Measurements from ENCODE around the gene MYLK. TPM values are rescaled to one million over a fixed set of nuclear protein-coding genes. Genes with fewer than 3 reads are reported as not detected.

Gene MYLK
- total RNA-seq, 1 donor from 2014 or later = 50.5 TPM

- FAIRE-seq (no peak), DNase-seq (ENCODE audit: low read depth) (no peak)
- Mint-ChIP-seq H3K27me3 (ENCODE audit: low read depth, unreplicated experiment) (no peaks in the 10 kb centered on the region), H3K4me1 (ENCODE audit: low read depth, unreplicated experiment) (peaks cover 9% of the 10 kb centered on the region), H3K4me3 (ENCODE audit: unreplicated experiment) (no peak overlapping the region), H3K27ac (ENCODE audit: unreplicated experiment) (no peak overlapping the region), H3K9me3 (ENCODE audit: unreplicated experiment) (no peaks in the 10 kb centered on the region), H3K36me3 (ENCODE audit: low read depth, unreplicated experiment) (peaks cover 25% of the 10 kb centered on the region)
- Histone ChIP-seq H3K9ac (ENCODE audit: low read length) (no peak overlapping the region), H3K4me2 (ENCODE audit: low read length) (no peak overlapping the region), H3K27me3 (ENCODE audit: insufficient read depth, low read length) (no peaks in the 10 kb centered on the region), H4K20me1 (ENCODE audit: insufficient read depth, low read length) (peaks cover 19% of the 10 kb centered on the region), H3K4me3 (ENCODE audit: insufficient read depth, low read depth, low read length) (no peak overlapping the region), H3K9me3 (ENCODE audit: insufficient read depth, low read depth, low read length) (no peaks in the 10 kb centered on the region), H3K27ac (ENCODE audit: low read depth, low read length) (no peak overlapping the region), H3K36me3 (ENCODE audit: insufficient read depth, low read length) (peaks cover 12% of the 10 kb centered on the region), H2AFZ (ENCODE audit: low read depth, low read length) (no peak overlapping the region), H3K79me2 (ENCODE audit: insufficient read depth, low read length) (peaks cover 85% of the 10 kb centered on the region), H3K4me1 (ENCODE audit: insufficient read depth, low read length) (peaks cover 22% of the 10 kb centered on the region)
- TF ChIP-seq CTCF (IDR thresholded peaks at IDR 0.05; ENCODE audit: insufficient read depth, low read depth, low read length) (no peak), EZH2 (IDR thresholded peaks at IDR 0.05; ENCODE audit: insufficient read depth, low read length) (no peak)
Observed at GRCh38 chr3:123878807-123879206, 5.3 kb downstream of the MYLK start.

GRCh38 chr3:123877965-123878364 lies 6.2 kb downstream of the MYLK start:
- Mint-ChIP-seq H3K4me3 (ENCODE audit: unreplicated experiment) (no peak overlapping the region), H3K27ac (ENCODE audit: unreplicated experiment) (no peak overlapping the region), H3K4me1 (ENCODE audit: low read depth, unreplicated experiment) (peaks cover 9% of the 10 kb centered on the region), H3K36me3 (ENCODE audit: low read depth, unreplicated experiment) (peaks cover 25% of the 10 kb centered on the region), H3K9me3 (ENCODE audit: unreplicated experiment) (no peaks in the 10 kb centered on the region), H3K27me3 (ENCODE audit: low read depth, unreplicated experiment) (no peaks in the 10 kb centered on the region)
- no peak overlapping the region for H3K4me2 ChIP-seq (ENCODE audit: low read length)
- FAIRE-seq (no peak), DNase-seq (ENCODE audit: low read depth) (no peak)
- H2AFZ ChIP-seq (ENCODE audit: low read depth, low read length) = no peak overlapping the region
- peaks cover 16% of the 10 kb centered on the region for H3K4me1 ChIP-seq (ENCODE audit: insufficient read depth, low read length)
- H3K36me3 ChIP-seq (ENCODE audit: insufficient read depth, low read length) = peaks cover 12% of the 10 kb centered on the region
- no peak overlapping the region for H3K27ac ChIP-seq (ENCODE audit: low read depth, low read length)
- peaks cover 19% of the 10 kb centered on the region for H4K20me1 ChIP-seq (ENCODE audit: insufficient read depth, low read length)
- no peak for TF ChIP-seq CTCF (IDR thresholded peaks at IDR 0.05; ENCODE audit: insufficient read depth, low read depth, low read length)
- TF ChIP-seq EZH2 (IDR thresholded peaks at IDR 0.05; ENCODE audit: insufficient read depth, low read length) = no peak
- H3K4me3 ChIP-seq (ENCODE audit: insufficient read depth, low read depth, low read length) = no peak overlapping the region
- H3K27me3 ChIP-seq (ENCODE audit: insufficient read depth, low read length) = no peaks in the 10 kb centered on the region
- H3K9ac ChIP-seq (ENCODE audit: low read length) = no peak overlapping the region
- peaks cover 83% of the 10 kb centered on the region for H3K79me2 ChIP-seq (ENCODE audit: insufficient read depth, low read length)
- no peaks in the 10 kb centered on the region for H3K9me3 ChIP-seq (ENCODE audit: insufficient read depth, low read depth, low read length)

GRCh38 chr3:123877466-123877865 lies 6.7 kb downstream of the MYLK start:
- H3K4me3 Mint-ChIP-seq (ENCODE audit: unreplicated experiment) = no peak overlapping the region
- FAIRE-seq (no peak), DNase-seq (ENCODE audit: low read depth) (no peak)
- H3K4me1 ChIP-seq (ENCODE audit: insufficient read depth, low read length) = peaks cover 13% of the 10 kb centered on the region
- H3K9ac ChIP-seq (ENCODE audit: low read length) = no peak overlapping the region
- H3K36me3 Mint-ChIP-seq (ENCODE audit: low read depth, unreplicated experiment) = peaks cover 25% of the 10 kb centered on the region
- no peaks in the 10 kb centered on the region for H3K27me3 ChIP-seq (ENCODE audit: insufficient read depth, low read length)
- no peak overlapping the region for H2AFZ ChIP-seq (ENCODE audit: low read depth, low read length)
- H3K27me3 Mint-ChIP-seq (ENCODE audit: low read depth, unreplicated experiment) = no peaks in the 10 kb centered on the region
- H3K9me3 Mint-ChIP-seq (ENCODE audit: unreplicated experiment) = no peaks in the 10 kb centered on the region
- peaks cover 83% of the 10 kb centered on the region for H3K79me2 ChIP-seq (ENCODE audit: insufficient read depth, low read length)
- no peak overlapping the region for H3K4me2 ChIP-seq (ENCODE audit: low read length)
- peaks cover 15% of the 10 kb centered on the region for H4K20me1 ChIP-seq (ENCODE audit: insufficient read depth, low read length)
- no peaks in the 10 kb centered on the region for H3K9me3 ChIP-seq (ENCODE audit: insufficient read depth, low read depth, low read length)
- H3K27ac Mint-ChIP-seq (ENCODE audit: unreplicated experiment) = no peak overlapping the region
- no peak overlapping the region for H3K27ac ChIP-seq (ENCODE audit: low read depth, low read length)
- peaks cover 12% of the 10 kb centered on the region for H3K36me3 ChIP-seq (ENCODE audit: insufficient read depth, low read length)
- TF ChIP-seq CTCF (IDR thresholded peaks at IDR 0.05; ENCODE audit: insufficient read depth, low read depth, low read length) = no peak
- no peak for TF ChIP-seq EZH2 (IDR thresholded peaks at IDR 0.05; ENCODE audit: insufficient read depth, low read length)
- no peak overlapping the region for H3K4me3 ChIP-seq (ENCODE audit: insufficient read depth, low read depth, low read length)
- peaks cover 9% of the 10 kb centered on the region for H3K4me1 Mint-ChIP-seq (ENCODE audit: low read depth, unreplicated experiment)

All from astrocyte (in vitro differentiated cells and primary cell).